GM18858 (cell line): ENCODE data around the gene UNK.

Experiments
- ATAC-seq: cut with Tn5 transposase; IDR thresholded peaks from one replicate; pipeline ENCODE4 v1.9.1; 2021; ENCODE audit not compliant: unreplicated experiment

The UNK gene

GRCh38 chr17:75784473-75785015 lies at the start of gene UNK:
Gene UNK (plus strand): TSS chr17:75784806. CDS start chr17:75784881, 75 bp downstream.
- ATAC-seq = peak; percentile 30

DNA sequence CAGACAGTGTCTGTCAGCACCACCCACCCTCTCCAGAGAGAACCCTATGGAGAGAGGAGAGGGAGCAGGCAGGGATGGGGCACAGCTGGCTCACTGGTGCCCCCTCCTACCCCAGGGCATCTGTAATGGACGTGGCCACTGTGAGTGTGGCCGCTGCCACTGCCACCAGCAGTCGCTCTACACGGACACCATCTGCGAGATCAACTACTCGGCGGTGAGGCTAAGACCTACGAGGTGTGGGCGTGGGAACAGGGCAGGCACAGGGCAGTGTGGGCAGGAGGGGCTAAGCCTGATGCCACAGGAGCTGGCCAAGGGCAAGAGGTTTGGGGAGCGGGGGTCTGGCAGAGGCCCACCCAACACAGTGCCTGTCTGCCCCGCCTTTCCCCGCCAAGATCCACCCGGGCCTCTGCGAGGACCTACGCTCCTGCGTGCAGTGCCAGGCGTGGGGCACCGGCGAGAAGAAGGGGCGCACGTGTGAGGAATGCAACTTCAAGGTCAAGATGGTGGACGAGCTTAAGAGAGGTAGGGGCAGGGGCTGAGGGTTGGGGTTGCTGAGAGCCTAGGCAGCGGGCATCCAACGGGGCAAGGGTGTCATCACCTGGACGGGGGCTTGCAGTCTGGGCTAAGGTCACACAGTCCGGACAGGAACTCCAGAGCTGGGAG lies 48.3 kb upstream of the UNK start:
- ATAC-seq = no peak

DNA sequence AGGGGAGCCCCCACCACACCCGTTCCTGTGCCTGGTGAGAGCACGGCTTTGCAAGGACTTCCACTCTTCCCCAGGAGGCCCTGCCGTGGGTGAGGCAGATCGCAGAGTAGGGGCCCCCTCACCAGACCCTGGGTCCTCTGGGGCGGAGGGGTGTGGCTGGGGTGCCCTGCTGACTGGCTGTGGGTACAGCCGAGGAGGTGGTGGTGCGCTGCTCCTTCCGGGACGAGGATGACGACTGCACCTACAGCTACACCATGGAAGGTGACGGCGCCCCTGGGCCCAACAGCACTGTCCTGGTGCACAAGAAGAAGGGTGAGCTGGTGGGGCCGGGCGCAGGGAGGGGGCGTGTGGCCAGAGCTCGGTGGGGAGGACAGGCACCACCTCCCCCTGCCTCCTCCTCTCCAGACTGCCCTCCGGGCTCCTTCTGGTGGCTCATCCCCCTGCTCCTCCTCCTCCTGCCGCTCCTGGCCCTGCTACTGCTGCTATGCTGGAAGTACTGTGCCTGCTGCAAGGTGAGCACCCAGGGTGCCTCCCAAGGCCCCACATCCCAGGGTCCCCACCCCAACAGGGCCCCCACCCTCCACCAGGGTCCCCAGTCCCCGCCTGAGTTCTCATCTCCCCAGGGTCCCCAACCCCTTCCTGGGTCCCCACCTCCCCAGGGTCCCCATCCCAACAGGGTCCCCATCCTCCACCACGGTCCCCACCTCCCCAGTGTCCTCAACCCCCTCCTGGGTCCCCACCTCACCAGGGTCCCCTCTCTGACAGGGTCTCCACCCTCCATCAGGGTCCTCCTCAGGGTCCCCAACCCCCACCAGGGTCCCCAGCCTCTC lies 47.3 kb upstream of the UNK start:
- no peak for ATAC-seq

- no peak for ATAC-seq
These were observed 46.3 kb upstream of the UNK start for GRCh38 chr17:75738218-75738802.

GRCh38 chr17:75739174-75739573 lies 45.4 kb upstream of the UNK start:
- no peak for ATAC-seq

DNA sequence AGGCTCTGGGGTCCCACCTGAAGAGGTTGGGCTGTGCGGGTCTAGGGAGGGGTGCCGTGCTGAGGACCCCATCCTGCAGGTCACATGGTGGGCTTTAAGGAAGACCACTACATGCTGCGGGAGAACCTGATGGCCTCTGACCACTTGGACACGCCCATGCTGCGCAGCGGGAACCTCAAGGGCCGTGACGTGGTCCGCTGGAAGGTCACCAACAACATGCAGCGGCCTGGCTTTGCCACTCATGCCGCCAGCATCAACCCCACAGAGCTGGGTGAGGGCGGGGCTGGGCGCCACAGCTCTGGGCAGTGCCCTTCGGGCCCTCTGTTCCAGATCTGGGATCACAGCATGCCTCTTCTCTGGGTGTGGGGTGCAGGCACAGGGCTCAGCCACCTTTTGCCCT lies 44.8 kb upstream of the UNK start:
- ATAC-seq = no peak

GRCh38 chr17:75740215-75740614 lies 44.4 kb upstream of the UNK start:
- no peak for ATAC-seq

- no peak for ATAC-seq
These were observed 44.0 kb upstream of the UNK start for GRCh38 chr17:75740631-75741077.

DNA sequence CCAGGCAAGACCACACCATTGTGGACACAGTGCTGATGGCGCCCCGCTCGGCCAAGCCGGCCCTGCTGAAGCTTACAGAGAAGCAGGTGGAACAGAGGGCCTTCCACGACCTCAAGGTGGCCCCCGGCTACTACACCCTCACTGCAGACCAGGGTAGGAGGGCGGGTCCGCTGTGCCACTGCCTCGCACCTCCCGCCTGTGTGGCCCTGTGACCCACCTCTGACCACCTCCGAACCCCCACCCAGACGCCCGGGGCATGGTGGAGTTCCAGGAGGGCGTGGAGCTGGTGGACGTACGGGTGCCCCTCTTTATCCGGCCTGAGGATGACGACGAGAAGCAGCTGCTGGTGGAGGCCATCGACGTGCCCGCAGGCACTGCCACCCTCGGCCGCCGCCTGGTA lies 42.3 kb upstream of the UNK start:
- no peak for ATAC-seq

DNA sequence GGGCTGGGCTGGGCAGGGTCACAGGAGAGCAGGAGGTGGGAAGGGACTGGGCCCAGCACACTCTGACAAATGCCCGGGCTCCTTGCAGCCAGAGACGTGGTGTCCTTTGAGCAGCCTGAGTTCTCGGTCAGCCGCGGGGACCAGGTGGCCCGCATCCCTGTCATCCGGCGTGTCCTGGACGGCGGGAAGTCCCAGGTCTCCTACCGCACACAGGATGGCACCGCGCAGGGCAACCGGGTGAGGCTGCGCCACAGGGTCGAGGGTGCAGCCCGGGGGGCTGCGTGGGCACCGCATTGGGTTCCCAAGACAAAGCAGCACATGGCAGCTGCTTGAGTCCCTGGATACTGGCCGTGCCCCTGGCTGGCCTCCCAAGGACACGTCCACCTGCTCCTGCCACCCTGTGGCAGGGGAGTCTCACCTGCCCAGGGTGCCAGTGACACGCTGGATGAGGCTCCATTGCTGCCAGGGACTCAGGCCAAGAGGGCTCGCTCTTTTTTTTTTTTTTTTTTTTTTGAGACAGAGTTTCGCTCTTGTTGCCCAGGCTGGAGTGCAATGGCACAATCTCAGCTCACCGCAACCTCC lies 40.9 kb upstream of the UNK start:
- no peak for ATAC-seq

GRCh38 chr17:75748706-75749105 lies 35.9 kb upstream of the UNK start:
- ATAC-seq = no peak

GRCh38 chr17:75749545-75750389 lies 34.8 kb upstream of the UNK start:
- ATAC-seq = no peak

DNA sequence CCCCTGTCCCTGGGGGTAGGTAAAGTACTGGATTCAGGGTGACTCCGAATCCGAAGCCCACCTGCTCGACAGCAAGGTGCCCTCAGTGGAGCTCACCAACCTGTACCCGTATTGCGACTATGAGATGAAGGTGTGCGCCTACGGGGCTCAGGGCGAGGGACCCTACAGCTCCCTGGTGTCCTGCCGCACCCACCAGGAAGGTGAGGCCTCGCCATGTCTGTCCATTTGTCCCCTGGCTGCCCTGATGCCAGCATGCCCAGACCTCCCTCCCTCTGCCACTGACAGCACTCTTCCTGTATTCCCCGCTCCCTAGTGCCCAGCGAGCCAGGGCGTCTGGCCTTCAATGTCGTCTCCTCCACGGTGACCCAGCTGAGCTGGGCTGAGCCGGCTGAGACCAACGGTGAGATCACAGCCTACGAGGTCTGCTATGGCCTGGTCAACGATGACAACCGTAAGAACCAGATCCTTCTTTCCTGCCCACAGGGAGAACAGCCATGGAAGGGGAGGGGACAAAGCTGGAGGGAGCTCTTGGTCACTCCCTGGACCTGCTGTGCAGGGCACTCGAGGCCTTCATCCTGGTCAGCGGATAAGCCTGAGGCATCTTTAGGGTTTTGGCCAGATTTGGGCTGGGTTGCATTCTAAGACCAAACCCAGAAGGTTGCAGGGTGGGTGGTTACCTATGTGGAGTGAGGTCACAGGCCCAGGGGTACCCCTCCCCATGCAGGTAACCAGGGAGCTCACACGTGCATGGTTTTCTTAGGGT lies 33.8 kb upstream of the UNK start:
- no peak for ATAC-seq

DNA sequence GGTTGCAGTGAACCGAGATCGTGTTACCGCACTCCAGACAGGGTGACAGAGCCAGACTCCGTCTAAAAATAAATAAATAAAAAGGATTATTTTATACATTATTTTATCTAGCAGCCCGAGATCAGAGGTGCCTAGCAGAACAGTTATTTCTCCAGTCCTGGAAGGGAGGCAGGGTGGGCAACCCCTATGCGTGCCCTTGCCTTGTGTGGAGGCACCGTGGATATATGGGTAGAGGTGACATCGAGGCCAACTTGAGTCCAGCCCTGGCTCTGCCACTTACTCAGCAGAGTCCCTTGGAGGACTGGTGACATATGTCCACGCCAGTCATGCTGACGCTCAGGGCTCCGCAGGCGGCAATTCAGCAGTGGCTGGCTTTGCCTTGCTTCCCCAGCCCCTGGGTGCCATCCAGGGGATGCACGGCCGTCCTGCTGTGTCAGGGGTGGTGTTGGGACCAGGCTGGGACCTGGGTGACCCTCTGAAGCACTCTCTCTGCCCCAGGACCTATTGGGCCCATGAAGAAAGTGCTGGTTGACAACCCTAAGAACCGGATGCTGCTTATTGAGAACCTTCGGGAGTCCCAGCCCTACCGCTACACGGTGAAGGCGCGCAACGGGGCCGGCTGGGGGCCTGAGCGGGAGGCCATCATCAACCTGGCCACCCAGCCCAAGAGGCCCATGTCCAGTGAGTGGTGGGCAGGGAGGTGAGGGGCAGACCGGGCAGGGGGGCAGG lies 32.8 kb upstream of the UNK start:
- ATAC-seq = no peak

GRCh38 chr17:75752405-75752709 lies 32.2 kb upstream of the UNK start:
- ATAC-seq = no peak

DNA sequence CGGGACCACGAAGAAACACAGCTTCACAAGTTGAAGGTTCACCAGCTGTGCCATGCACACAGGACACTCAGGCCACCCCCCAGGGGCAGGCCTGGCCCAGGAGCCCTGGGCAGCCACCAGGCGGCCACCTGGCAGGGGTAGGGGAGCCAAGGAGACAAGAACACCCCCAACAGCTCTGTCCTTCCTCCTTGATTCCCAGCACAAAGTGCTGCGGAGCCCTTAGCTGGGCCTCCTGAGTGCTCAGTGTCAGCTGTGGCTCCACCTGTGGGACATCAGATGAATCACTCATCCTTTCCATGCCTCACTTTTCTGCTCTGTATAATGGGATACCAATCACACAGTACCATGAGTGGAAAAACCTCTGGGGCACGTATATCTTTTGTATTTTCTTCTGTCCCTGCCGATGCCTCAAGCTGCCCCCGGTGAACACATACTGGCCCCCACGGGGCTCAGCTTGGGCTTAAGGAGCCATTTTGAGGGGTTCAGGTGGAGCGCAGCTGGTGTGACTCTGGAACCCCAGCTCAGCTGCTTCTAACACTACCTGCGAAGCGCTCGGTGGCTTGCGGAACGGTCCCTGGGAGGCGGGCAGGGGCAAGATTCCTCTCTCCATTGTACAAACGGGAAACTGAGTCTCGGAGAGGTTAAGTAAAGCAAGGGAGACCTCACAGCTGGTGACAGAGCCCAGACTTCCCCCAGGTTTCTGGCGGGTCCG lies 31.6 kb upstream of the UNK start:
- no peak for ATAC-seq

DNA sequence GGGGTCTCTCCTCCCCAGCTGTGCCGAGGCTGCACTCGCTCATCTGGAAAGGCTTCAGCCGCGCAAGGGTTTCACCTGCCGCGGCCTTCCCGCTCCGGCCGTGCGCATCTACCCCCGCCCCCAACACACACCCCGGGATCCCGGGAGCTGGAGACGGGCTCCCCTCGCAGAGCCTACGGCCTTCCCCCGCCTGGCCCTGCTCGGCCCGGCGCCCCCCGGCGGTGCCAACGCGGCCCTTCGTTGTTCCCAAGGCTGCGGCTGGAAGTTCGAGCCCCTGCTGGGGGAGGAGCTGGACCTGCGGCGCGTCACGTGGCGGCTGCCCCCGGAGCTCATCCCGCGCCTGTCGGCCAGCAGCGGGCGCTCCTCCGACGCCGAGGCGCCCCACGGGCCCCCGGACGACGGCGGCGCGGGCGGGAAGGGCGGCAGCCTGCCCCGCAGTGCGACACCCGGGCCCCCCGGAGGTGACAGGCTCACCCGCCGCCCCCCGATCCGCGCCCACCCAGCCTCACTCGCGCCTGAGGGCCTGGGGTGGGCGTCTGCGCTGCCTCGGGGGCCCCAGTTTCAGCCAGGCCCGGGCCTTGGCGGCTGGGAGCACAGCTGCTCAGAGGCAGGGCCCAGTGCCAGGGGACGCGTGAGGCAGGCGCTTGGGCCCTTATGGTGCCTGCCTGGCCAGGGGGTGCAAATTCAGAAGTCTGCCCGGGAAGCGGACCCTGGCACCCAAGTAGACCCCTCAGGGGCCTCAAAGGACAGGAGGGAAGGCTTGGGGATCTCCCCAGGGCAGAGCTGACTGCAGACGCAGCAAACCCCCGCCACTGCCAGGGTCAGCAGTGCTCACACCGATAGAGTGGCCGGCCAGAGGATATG lies 30.9 kb upstream of the UNK start:
- no peak for ATAC-seq
